IPS DF 4.7 (cell line): ENCODE measurements around the gene ARHGEF35.
"Not testable (repeated sequence)": the region's sequence is repeated elsewhere in the genome, so short reads cannot be mapped to it uniquely, and the experiment has no call there.

Experiments used
- DNase-seq: peaks from one replicate; pipeline ENCODE4 v3.0.0-alpha.2; 2013; ENCODE audit warnings: low spot score; ENCODE audit errors: extremely low read depth

The ARHGEF35 gene

GRCh38 chr7:144195212-144195872 is at the start of gene ARHGEF35:
Gene ARHGEF35 (minus strand): TSS chr7:144195833. CDS start chr7:144188383, 7,450 bp downstream.
- DNase-seq: not testable (repeated sequence)

GRCh38 chr7:144245372-144245771 is 49.7 kb upstream of the ARHGEF35 start:
- not testable (repeated sequence) for DNase-seq

GRCh38 chr7:144239365-144239764 is 43.7 kb upstream of the ARHGEF35 start, which contains the start of gene OR2A42:
Gene OR2A42 (minus strand): TSS chr7:144239605. CDS start chr7:144232843, 6,762 bp downstream.
- not testable (repeated sequence) for DNase-seq

GRCh38 chr7:144238530-144239082 is 43.0 kb upstream of the ARHGEF35 start:
- not testable (repeated sequence) for DNase-seq

GRCh38 chr7:144233039-144233438 is 37.4 kb upstream of the ARHGEF35 start:
- not testable (repeated sequence) for DNase-seq

- not testable (repeated sequence) for DNase-seq
Observed at GRCh38 chr7:144231027-144231426, 35.4 kb upstream of the ARHGEF35 start.

GRCh38 chr7:144228810-144229209 is 33.2 kb upstream of the ARHGEF35 start:
- not testable (repeated sequence) for DNase-seq

GRCh38 chr7:144226866-144227265 is 31.2 kb upstream of the ARHGEF35 start:
- DNase-seq: not testable (repeated sequence)

GRCh38 chr7:144223675-144224074 is 28.0 kb upstream of the ARHGEF35 start:
- DNase-seq: not testable (repeated sequence)

- DNase-seq: not testable (repeated sequence)
Observed at GRCh38 chr7:144220531-144220930, 24.9 kb upstream of the ARHGEF35 start.

- not testable (repeated sequence) for DNase-seq
Observed at GRCh38 chr7:144219149-144219548, 23.5 kb upstream of the ARHGEF35 start.

- DNase-seq: not testable (repeated sequence)
Observed at GRCh38 chr7:144218581-144218980, 22.9 kb upstream of the ARHGEF35 start.

GRCh38 chr7:144217200-144217599 is 21.6 kb upstream of the ARHGEF35 start:
- not testable (repeated sequence) for DNase-seq

GRCh38 chr7:144205306-144205705 is 9.7 kb upstream of the ARHGEF35 start:
- DNase-seq: not testable (repeated sequence)

- not testable (repeated sequence) for DNase-seq
Observed at GRCh38 chr7:144203086-144203485, 7.5 kb upstream of the ARHGEF35 start.

GRCh38 chr7:144201978-144202377 is 6.3 kb upstream of the ARHGEF35 start:
- DNase-seq: not testable (repeated sequence)

GRCh38 chr7:144198934-144199333 is 3.3 kb upstream of the ARHGEF35 start:
- DNase-seq: not testable (repeated sequence)

- DNase-seq: not testable (repeated sequence)
Observed at GRCh38 chr7:144194453-144194852, 1.2 kb downstream of the ARHGEF35 start.

GRCh38 chr7:144193782-144194181 is 1.9 kb downstream of the ARHGEF35 start:
- not testable (repeated sequence) for DNase-seq

GRCh38 chr7:144188578-144189171 is 7.0 kb downstream of the ARHGEF35 start:
- not testable (repeated sequence) for DNase-seq

- not testable (repeated sequence) for DNase-seq
Observed at GRCh38 chr7:144187848-144188247, 7.8 kb downstream of the ARHGEF35 start.

- not testable (repeated sequence) for DNase-seq
Observed at GRCh38 chr7:144183166-144183565, 12.5 kb downstream of the ARHGEF35 start, which contains the start of gene CTAGE4. Gene CTAGE4 (plus strand): TSS chr7:144183466. CDS start chr7:144183504, 38 bp downstream.
